ENCODE results near the gene ZNF678. TPM values are rescaled to one million over a fixed set of nuclear protein-coding genes. Genes with fewer than 3 reads are reported as not detected.
"Not testable (repeated sequence)": the region's sequence is repeated elsewhere in the genome, so short reads cannot be mapped to it uniquely, and the experiment has no call there.

ZNF678 gene
- total RNA-seq, 1 experiment from 2014 or later = 11.2 TPM

DNA sequence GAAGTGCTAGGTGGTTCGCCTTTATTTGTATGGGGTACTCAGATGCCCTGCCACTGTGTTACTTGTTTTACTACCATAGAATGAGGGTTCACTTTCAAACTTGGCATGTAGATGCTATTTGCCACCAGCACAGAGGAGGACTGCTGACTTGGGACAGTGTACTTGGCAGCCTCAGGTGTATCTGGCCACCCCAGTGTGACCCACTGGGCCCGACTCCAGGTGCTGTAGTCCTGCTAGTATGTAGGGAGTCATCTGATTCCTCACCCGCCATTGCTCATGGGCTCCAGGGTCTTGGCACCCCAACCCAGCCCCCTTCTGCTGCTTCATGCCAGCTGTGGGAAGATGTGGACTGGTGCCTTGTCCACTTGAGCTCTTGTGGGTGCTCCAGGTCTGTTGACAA, 40.0 kb downstream of the ZNF678 start:
- DNase-seq (ENCODE audit: low read depth) = no peak

DNA sequence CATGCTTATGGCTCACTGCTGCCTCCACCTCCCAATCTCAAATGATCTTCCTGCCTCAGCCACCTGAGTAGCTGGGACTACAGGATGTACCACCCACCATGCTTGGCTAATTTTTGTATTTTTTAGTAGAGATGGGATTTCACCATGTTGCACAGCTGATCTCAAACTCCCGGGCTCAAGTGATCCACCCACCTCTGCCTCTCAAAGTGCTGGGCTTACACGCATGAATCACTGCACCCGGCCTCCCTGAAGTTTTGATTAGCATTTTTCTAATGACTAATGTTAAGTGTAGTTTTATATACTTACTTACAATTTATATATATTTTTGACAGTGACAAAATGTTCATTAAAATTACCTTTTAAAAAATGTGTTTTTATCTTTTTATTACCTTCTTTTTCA, 41.1 kb downstream of the ZNF678 start:
- no peak for DNase-seq (ENCODE audit: low read depth)

DNA sequence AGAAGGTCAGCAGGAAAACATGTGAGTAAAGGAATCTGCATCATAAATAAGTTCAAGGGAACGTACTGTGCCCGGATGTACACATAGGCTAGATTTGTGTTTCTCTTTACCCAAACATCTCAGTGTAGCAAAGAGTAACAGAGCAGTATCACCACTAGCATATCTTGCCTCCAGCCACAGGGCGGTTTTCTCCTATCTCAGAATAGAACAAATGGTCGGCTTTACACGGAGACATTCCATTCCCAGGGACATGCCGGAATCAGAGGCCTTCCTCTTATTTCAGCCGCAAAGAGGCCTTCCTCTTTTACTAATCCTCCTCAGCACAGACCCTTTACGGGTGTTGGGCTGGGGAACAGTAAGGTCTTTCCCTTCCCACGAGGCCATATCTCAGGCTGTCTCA, 42.9 kb downstream of the ZNF678 start:
- not testable (repeated sequence) for DNase-seq (ENCODE audit: low read depth)

DNA sequence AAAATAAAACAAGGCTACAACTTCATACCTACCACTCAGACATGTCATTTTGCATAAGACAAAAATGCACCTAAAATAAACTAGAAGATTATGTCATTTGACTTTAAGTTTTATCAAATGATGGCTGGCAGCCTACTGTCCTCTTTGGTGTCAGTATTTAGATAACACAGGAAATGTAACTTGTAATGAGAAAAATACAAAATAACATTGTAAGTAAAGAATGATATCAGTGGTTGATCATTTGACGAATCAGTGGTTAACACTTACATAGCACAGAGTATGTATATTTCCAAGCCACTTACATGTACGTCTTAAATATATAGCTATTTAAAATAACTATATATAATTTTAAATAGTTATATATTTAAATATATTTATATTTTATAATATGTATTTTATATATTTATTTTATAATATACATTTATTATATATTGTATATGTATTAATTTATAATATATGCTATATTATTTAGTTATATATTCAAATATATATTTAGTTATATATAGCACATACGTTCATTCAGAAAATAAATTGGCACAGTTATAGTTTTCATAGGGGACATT, 44.1 kb downstream of the ZNF678 start:
- no peak for DNase-seq (ENCODE audit: low read depth)

DNA sequence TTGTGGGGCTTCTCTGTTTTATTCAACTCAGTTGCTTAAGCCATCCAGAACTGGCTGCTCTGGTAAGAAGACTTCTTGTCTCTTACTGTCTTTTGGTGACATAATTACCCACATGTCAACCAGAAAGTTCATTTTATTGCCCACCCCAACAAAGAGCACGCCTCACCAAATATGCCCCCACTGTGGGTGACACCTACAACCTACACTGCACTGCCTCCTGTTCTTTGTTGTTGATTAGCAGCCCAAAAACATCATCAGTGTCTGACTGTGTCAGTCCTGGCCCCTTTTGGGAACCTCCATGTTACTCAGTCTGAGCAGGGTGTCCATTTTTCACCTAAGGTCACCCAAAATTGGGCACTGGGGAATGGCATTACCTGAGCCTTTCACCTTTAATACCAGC, 49.3 kb downstream of the ZNF678 start:
- no peak for DNase-seq (ENCODE audit: low read depth)

DNA sequence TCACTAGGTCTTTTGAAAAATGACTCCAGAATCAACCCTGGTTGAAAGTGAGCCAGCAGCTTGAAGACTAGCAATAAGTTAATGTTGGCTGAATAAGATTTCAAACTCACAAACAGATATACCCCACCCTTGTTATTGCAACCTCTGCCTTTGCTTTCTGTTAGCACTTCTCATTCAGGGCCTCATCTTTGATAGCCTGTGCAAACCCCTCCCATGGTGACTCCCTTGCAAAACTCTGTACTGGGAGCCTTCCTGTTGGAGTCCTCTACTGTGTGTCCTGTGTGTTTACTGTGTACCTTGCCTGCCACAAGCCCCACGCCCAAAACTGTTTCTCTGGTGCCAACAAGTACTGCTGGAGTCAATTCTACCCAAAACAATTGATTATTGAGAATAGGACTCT, 50.2 kb downstream of the ZNF678 start:
- no peak for DNase-seq (ENCODE audit: low read depth)

DNA sequence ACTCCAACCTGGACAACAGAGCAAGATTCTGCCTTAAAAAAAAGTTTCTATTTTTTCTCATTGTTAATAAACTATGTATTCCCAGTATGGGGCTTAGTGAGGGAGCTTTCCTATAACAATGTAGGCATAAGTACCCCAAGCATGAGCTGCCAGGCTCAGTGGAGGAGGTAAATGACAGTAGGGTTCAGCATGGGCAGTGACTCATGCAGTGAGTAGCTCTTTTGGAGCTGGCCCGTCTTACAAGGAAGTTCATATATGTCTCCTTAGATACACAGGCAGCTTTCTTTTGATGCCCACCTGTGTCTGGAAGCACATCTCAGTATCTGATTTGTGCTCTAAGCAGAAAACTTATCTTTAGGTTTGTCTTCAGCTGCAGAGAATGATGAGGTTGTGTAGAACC, 57.9 kb downstream of the ZNF678 start:
- DNase-seq (ENCODE audit: low read depth) = no peak

DNA sequence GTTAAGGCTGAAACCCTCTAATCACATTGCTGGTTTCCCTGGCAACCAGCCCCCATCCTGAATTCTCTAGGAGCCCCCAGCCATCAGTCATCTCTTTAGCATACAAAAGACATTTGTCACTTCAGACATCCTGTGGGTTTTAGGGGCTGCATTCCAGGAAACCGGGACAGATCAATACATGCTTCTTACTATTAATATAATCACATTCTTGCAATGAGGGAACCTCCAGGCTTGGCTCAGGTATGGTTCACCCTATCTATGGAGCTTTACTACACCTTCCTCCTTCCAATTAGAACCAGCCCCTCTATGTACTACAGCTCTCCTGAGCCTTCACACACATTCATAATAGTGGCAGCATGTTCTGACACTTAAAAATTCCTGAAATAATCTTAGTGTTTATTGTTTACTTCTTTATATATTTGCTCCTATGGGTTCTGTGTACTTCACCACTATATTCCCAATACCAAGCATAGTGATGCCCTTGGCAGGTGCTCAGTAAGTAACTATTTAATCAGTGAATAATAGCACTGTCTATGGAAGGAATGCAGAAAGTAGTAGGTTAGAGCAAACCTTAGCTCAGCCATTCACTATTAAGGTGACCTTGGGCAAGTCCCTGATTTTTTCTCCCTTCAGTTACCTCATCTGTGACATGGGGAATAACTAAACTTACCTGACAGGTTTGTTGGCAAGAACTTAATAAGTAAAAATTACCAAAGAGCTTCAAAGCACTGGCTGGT, 59.6 kb downstream of the ZNF678 start:
- no peak for DNase-seq (ENCODE audit: low read depth)

DNA sequence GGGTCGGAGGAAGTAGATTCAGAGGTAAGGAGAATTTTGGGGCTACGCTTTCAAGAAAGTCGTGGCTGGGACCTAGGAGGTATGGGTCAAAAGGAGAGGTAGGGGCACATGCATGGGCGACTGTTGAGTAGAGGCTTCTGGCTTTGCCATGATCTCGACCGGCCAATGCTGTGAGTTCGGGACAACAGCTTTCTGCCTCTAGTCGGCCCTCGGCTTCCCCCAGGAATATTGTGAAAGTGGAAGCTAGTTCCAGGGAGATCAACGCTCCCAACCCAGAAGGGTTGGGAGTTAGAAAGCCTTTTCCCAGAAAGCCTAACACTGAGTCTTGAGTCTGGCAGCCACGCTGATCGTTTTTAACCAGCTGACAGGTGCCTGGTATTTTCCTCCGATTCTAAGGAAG, 69.0 kb downstream of the ZNF678 start:
- no peak for DNase-seq (ENCODE audit: low read depth)

DNA sequence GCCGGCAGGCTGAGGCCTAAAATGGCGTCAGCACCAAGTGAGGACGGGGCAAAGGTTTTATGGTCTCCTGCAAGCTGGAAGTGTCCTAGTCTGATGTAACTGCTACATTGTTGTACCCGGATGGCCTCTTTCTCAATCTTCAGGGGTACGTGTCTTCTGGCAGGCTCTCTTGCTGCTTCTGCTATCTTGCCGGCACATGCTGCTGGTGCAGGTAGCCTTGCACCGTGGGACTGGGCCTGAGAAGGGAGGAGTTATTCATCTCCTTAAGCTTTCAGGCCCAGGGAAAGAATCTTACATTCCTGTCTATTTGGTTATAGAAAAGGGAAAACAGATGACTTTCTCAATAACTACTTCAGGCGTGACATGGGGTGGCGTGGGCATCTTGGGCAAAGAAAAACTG, 72.2 kb downstream of the ZNF678 start:
- no peak for DNase-seq (ENCODE audit: low read depth)

DNA sequence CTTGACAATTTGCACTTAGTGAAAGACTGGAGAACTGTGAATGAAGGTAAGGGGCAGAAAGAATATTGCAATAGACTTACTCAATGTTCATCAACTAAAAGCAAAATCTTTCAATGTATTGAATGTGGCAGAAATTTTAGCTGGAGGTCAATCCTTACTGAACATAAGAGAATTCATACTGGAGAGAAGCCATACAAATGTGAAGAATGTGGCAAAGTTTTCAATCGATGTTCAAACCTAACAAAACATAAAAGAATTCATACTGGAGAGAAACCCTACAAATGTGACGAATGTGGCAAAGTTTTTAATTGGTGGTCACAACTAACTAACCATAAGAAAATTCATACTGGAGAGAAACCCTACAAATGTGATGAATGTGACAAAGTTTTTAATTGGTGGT, 91.1 kb downstream of the ZNF678 start:
- DNase-seq (ENCODE audit: low read depth) = no peak

DNA sequence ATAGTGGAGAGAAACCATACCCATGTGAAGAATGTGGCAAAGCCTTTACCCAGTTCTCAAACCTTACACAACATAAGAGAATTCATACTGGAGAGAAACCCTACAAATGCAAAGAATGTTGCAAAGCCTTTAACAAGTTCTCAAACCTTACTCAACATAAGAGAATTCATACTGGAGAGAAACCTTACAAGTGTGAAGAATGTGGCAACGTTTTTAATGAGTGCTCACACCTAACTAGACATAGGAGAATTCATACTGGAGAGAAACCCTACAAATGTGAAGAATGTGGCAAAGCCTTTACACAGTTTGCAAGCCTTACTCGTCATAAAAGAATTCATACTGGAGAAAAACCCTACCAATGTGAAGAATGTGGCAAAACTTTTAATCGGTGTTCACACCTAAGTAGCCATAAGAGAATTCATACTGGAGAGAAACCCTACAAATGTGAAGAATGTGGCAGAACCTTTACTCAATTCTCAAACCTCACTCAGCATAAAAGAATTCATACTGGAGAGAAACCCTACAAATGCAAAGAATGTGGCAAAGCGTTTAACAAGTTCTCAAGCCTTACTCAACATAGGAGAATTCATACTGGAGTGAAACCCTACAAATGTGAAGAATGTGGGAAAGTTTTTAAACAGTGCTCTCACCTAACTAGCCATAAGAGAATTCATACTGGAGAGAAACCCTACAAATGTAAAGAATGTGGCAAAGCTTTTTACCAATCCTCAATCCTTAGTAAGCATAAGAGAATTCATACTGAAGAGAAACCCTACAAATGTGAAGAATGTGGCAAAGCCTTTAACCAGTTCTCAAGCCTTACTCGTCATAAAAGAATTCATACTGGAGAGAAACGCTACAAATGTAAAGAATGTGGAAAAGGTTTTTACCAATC, 91.7 kb downstream of the ZNF678 start:
- DNase-seq (ENCODE audit: low read depth) = peak; percentile 7

DNA sequence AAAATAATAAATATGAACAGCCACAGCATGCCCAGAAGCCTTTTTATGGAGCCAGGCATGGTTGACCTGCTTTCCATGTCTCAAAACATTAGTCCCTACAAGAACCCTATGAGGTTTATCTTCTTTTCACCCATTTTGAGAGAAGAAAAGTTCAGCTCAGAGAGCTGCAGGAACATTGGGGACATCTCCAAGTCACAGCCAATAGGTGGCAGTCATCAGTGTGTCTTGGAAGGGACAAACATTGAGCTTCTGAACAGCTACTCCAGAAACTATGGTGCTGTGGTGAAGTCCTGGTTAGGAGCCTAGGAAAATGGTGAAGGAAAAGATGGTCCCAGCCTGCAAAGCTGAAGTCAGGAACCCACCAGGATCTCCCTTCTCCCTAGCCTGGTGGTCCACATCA, 98.1 kb downstream of the ZNF678 start:
- DNase-seq (ENCODE audit: low read depth) = no peak

DNA sequence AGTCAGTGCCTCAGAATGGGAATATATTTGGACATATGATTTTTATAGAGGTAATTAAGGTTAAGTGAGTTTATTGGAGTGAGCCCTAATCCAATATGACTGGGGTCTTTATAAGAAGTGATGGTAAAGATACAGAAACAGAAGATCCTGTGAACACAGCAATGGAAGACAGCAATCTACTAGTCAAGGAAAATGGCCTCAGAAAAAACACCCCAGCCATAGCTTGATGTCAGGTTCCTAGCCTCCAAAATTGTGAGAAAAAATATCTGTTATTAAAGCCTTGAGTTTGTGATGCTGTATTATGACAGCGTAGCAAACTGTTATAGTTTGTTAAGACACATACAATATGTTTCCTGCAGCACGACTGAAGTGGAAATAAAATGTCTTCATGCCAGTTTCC, 99.6 kb downstream of the ZNF678 start:
- no peak for DNase-seq (ENCODE audit: low read depth)

DNA sequence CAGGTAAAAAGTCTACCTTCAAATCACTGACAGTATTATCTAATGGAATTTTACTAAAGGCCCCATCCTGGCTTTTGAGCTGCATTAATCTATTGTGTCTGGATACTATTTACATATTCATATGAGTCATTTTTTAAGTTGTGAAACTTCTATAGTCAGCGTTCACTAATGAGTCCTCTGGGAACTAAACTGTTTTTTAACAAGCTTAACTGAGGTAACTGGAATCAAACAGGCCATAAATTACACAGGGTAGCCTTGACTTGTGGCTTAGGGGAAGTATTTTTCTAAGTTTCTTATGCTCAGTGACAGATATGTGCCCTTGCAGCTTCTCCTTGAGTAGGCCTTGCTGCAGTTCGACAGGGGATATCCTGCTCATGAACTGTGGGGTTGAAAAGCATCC, 102.9 kb downstream of the ZNF678 start:
- no peak for DNase-seq (ENCODE audit: low read depth)

DNA sequence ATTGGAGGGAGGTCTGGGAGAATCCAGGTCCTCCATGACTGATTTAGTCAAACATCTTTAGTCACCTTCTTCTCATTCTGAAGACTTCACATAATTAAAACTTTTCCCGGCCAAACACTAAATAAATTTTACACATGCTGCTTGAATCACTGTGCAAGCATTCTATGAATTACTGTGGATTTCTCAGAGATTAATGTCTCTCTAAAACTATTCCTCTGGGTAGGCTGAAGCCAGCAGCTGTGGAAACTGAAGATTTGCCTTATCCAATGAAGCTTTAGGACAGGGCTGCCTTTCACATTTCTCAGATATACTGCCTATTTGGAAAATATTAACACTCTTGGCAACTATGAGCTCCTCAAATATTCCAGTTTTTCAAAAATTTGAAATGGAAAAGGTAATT, 110.1 kb downstream of the ZNF678 start:
- DNase-seq (ENCODE audit: low read depth) = no peak

DNA sequence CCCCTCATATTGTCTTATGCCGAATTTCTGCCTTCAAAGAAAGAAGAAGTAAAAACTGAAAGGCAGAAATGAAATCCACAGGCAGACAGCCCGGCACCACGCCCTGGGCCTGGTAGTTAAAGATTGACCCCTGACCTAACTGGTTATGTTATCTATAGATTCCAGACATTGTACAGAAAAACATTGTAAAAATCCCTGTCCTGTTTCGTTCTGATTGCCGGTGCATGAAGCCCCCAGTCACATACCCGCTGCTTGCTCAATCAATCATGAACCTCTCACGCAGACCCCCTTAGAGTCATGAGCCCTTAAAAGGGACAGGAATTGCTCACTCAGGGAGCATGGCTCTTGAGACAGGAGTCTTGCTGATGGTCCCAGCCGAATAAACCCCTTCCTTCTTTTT, 122.5 kb downstream of the ZNF678 start:
- no peak for DNase-seq (ENCODE audit: low read depth)

DNA sequence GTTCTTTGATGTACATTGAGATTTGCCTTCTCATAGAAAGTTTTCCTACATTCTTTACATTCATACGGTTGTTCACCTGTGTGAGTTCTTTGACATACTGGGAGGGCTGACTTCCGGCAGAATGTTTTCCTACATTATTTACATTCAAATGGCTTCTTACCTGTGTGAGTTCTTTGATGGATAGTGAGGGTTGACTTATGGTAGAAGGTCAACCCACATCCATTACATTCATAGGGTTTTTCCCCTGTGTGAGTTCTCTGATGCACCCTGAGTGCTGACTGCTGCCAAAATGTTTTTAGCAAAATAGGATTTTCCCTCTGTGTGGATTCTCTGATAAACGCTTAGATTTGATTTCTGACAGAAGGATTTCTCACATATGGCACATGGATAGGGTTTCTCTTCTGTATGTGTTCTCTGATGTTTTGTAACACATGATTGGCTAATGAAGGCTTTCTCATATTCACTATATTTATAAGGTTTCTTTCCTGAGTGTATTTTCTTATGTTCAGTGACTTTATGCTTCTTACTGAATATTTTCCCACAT, 134.0 kb downstream of the ZNF678 start:
- no peak for DNase-seq (ENCODE audit: low read depth)

DNA sequence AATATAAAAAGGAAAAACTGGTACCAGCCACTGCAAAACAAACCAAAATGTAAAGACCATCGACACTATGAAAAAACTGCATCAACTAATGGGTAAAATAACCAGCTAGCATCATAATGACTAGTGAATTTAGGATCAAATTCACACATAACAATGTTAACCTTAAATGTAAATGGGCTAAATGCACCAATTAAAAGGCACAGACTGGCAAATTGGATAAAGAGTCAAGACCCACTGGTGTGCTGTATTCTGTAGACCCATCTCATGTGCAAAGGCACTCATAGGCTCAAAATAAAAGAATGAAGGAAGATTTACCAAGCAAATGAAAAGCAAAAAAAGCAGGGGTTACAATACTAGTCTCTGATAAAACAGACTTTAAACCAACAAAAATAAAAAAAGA, 138.3 kb downstream of the ZNF678 start:
- not testable (repeated sequence) for DNase-seq (ENCODE audit: low read depth)

DNA sequence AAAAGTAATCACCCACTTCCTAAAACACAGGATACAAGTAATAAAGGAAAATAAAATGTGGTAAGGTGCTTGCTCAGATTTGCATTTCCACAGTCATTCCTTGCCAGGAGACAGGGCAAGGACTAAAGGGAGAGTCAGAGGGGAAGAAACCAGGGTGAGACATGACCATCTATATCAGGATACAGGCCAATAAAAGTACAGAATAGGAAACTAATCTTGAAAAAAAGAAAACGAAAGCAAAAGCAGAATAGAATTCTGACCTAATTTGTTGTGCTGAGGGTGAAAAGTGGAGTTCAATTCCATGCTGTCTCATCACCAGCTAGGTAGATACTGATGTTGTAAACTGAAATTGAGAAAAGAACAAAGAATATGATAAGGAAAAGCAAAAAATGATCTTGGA, 144.5 kb downstream of the ZNF678 start:
- DNase-seq (ENCODE audit: low read depth) = peak; percentile 35

DNA sequence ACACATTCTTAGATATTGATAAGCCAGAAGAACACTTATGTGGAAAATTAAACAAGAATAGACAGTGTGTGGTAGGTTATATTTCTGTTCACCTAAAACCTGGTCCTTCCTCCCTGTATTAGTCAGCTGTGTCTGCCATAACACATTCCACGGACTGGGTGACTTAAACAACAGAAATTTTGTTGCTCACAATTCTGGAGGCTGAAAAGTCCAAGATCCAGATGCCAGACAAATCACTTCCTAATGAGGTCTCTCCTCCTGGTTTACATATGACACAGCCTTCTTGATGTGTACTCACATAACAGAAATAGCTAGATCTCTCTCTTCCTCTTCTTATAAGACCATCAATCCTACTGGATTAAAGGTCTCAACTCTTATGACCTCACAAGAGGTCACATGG, 146.1 kb downstream of the ZNF678 start:
- DNase-seq (ENCODE audit: low read depth) = no peak

DNA sequence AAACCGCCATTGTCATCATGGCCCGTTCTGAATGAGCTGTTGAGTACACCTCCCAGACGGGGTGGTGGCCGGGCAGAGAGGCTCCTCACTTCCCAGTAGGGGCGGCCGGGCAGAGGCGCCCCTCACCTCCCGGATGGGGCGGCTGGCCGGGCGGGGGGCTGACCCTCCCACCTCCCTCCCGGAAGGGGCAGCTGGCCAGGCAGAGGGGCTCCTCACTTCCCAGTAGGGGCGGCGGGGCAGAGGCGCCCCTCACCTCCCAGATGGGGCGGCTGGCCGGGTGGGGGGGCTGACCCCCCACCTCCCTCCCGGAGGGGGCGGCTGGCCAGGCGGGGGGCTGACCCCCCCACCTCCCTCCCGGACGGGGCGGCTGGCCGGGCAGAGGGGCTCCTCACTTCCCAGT, 147.1 kb downstream of the ZNF678 start:
- DNase-seq (ENCODE audit: low read depth) = not testable (repeated sequence)

DNA sequence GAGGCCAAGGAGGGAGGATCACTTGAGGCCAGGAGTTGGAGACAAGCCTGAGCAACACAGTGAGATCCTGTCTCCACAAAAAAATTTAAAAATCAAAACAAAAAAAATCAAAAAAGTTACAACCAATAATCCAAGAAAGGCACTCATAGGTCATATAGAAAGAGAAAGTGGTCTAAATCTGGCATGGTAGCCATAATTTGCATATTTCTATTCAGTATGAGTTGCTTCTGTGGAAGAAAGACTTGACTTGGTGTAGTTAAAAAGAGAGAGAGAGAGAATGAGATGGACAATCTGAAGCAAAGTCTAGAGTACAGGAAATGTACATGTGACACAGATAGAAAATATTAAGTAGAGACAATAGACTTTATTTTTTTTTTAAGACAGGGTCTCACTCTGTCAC, 149.3 kb downstream of the ZNF678 start:
- no peak for DNase-seq (ENCODE audit: low read depth)

All from RPMI7951 (cell line).